Measurements from ENCODE around the gene RSRC1. TPM values are rescaled to one million over a fixed set of nuclear protein-coding genes. Genes with fewer than 3 reads are reported as not detected.
"Not testable (repeated sequence)": the region's sequence is repeated elsewhere in the genome, so short reads cannot be mapped to it uniquely, and the experiment has no call there.

Gene RSRC1
- polyA plus RNA-seq, 6 donors from 2014 or later, result 36.5 to 50.2 (median 42.7) TPM

DNA sequence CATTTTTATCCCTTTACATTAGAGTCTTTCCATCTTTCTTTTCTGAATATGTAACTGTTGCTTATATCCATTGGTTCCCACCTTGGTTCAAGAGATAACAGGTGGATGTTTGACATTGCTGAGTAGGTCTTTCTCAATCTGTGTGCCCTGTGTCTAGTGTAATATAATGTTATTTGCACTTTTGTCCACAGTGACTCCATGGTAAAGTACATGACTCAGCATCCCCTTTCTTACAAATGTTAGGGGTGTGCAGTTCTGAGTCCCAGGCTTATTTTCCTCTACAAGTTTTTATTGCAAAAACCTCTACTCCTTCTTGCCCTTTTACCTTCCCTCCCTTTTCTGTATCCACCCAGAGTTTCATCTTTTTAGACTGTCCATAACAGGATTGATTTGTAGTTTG, 116.5 kb downstream of the RSRC1 start:
- no peaks in the 10 kb centered on the region for H3K27me3 Mint-ChIP-seq
- no peak overlapping the region for H3K27ac Mint-ChIP-seq
- H3K4me1 Mint-ChIP-seq, result peaks cover 0 to 12% (median 4%) of the 10 kb centered on the region in 3 donors
- ATAC-seq (ENCODE audit: low read depth in 2 of 2) (no peak), DNase-seq (no peak)
- peaks cover 6 to 12% of the 10 kb centered on the region in 2 donors for H3K36me3 Mint-ChIP-seq
- peaks cover 0 to 3% (median 0%) of the 10 kb centered on the region in 7 donors for H3K9me3 Mint-ChIP-seq
- H3K4me3 Mint-ChIP-seq, result no peak overlapping the region

- DNase-seq; H3K4me1 Mint-ChIP-seq; H3K9me3 Mint-ChIP-seq; H3K27me3 Mint-ChIP-seq; H3K27ac Mint-ChIP-seq; ATAC-seq (ENCODE audit: low read depth in 2 of 2); H3K4me3 Mint-ChIP-seq: not testable (repeated sequence)
- H3K36me3 Mint-ChIP-seq, result peaks cover 0 to 21% of the 10 kb centered on the region in 2 donors
Observed at GRCh38 chr3:158228942-158229341, 119.1 kb downstream of the RSRC1 start.

- H3K36me3 Mint-ChIP-seq, result peaks cover 8 to 33% of the 10 kb centered on the region in 2 donors
- H3K27ac Mint-ChIP-seq, result no peak overlapping the region
- DNase-seq (no peak), ATAC-seq (ENCODE audit: low read depth in 2 of 2) (no peak)
- peaks cover 0 to 7% (median under 1%) of the 10 kb centered on the region in 7 donors for H3K9me3 Mint-ChIP-seq
- H3K4me1 Mint-ChIP-seq, result no peaks in the 10 kb centered on the region
- no peaks in the 10 kb centered on the region for H3K27me3 Mint-ChIP-seq
- no peak overlapping the region for H3K4me3 Mint-ChIP-seq
Observed at GRCh38 chr3:158233791-158234190, 123.9 kb downstream of the RSRC1 start.

DNA sequence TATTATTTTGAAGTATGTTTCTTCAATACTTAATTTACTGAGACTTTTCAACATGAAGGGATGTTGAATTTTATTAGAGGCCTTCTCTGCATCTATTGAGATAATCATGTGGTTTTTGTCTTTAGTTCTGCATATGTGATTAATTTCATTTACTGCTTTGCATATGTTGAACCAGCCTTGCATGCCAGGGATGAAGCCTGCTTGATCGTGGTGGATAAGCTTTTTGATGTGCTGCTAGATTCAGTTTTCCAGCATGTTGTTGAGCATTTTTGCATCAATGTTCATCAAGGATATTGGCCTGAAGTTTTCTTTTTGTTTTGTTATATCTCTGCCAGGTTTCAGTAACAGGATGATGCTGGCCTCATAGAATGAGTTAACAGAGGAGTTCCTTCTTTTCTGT, 134.4 kb downstream of the RSRC1 start:
- Mint-ChIP-seq H3K4me1 (peaks cover 14 to 30% (median 16%) of the 10 kb centered on the region in 3 donors), H3K4me3 (no peak overlapping the region), H3K36me3 (peaks cover 17 to 25% of the 10 kb centered on the region in 2 donors), H3K27ac (no peak overlapping the region), H3K9me3 (peaks cover 0 to 40% (median 22%) of the 10 kb centered on the region in 7 donors), H3K27me3 (no peaks in the 10 kb centered on the region)
- DNase-seq, result no peak
- ATAC-seq (ENCODE audit: low read depth in 2 of 2), result no peak

DNA sequence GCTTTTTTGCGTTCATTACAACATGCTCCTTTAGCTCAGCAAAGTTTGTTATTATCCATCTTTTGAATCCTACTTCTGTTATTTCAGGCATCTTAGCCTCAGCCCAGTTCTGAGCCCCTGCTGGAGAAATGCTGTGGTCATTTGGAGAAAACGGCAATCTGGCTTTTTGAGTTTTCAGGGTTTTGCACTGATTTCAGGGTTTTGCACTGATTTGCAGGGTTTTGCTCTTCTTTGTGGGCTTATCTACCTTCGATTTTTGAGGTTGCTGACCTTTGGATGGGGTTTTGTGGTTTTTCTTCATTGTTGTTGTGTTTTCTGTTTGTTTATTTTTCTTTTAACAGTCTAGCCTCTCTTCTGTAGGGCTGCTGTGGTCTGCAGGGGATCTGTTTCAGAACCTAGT, 137.4 kb downstream of the RSRC1 start:
- Mint-ChIP-seq H3K4me1 (peaks cover 14 to 38% (median 16%) of the 10 kb centered on the region in 3 donors), H3K27ac (no peak overlapping the region), H3K27me3 (no peaks in the 10 kb centered on the region), H3K4me3 (no peak overlapping the region), H3K36me3 (peaks cover 25 to 37% of the 10 kb centered on the region in 2 donors), H3K9me3 (peaks cover 3 to 45% (median 30%) of the 10 kb centered on the region in 7 donors)
- DNase-seq (no peak), ATAC-seq (ENCODE audit: low read depth in 2 of 2) (no peak)

- ATAC-seq (ENCODE audit: low read depth in 2 of 2) (no peak), DNase-seq (no peak)
- H3K36me3 Mint-ChIP-seq, result peaks cover 35 to 39% of the 10 kb centered on the region in 2 donors
- no peaks in the 10 kb centered on the region for H3K27me3 Mint-ChIP-seq
- peaks cover 14 to 38% (median 16%) of the 10 kb centered on the region in 3 donors for H3K4me1 Mint-ChIP-seq
- H3K4me3 Mint-ChIP-seq, result no peak overlapping the region
- H3K9me3 Mint-ChIP-seq, result peaks cover 3 to 45% (median 30%) of the 10 kb centered on the region in 7 donors
- peak overlapping the region in 2 of 6 donors; percentile 24 to 84 for H3K27ac Mint-ChIP-seq
Observed at GRCh38 chr3:158248261-158248660, 138.4 kb downstream of the RSRC1 start.

- H3K27me3 Mint-ChIP-seq, result no peaks in the 10 kb centered on the region
- ATAC-seq (ENCODE audit: low read depth in 2 of 2) (no peak), DNase-seq (no peak)
- H3K4me1 Mint-ChIP-seq, result peaks cover 14 to 38% (median 16%) of the 10 kb centered on the region in 3 donors
- H3K4me3 Mint-ChIP-seq, result peak overlapping the region in 1 of 8 donors; percentile 3
- H3K36me3 Mint-ChIP-seq, result peaks cover 37 to 39% of the 10 kb centered on the region in 2 donors
- peak overlapping the region in 2 of 6 donors; percentile 30 to 35 for H3K27ac Mint-ChIP-seq
- peaks cover 3 to 39% (median 31%) of the 10 kb centered on the region in 7 donors for H3K9me3 Mint-ChIP-seq
Observed at GRCh38 chr3:158249183-158249582, 139.3 kb downstream of the RSRC1 start.

DNA sequence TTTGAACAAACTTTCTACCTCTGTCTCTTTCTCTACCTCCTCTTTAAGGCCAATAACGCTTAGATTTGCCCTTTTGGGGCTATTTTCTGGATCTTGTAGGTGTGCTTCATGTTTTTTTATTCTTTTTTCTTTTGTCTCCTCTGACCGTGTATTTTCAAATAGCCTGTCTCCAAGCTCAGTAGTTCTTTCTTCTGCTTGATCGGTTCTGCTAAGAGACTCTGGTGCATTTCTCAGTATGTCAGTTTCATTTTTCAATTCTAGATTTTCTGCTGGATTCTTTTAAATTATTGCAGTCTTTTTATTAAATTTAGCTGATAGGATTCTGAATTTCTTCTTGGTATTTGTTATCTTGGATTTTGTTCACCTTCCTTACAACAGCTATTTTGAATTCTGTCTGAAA, 148.7 kb downstream of the RSRC1 start:
- no peak for DNase-seq
- Mint-ChIP-seq H3K36me3 (peaks cover 41 to 71% of the 10 kb centered on the region in 2 donors), H3K9me3 (peaks cover 23 to 53% (median 43%) of the 10 kb centered on the region in 7 donors), H3K27ac (peak overlapping the region in 1 of 6 donors; percentile 33), H3K4me3 (no peak overlapping the region), H3K4me1 (peaks cover 7 to 28% (median 21%) of the 10 kb centered on the region in 3 donors), H3K27me3 (no peaks in the 10 kb centered on the region)
- no peak for ATAC-seq (ENCODE audit: low read depth in 2 of 2)

DNA sequence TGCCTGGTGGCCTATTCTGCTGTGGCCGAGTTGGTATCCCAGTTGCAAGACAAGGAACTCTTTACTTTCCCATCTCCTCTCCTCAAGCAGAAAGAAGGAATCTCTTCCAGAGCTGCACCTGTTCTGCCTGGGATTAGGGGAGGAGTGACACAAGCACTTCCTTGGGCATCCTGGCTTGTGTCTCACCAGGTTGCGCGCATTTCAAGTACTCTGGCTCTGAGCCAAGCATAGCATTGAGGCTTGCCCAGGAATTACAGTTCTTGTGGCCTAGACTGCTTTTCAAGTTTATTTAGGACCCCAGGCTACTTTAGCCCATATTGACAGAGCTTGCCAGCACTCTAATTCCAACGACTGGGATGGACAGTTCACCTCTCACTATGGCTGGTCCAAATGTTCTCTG, 150.5 kb downstream of the RSRC1 start:
- no peak overlapping the region for H3K4me3 Mint-ChIP-seq
- no peak overlapping the region for H3K27ac Mint-ChIP-seq
- DNase-seq (no peak), ATAC-seq (ENCODE audit: low read depth in 2 of 2) (no peak)
- H3K36me3 Mint-ChIP-seq, result peaks cover 52 to 70% of the 10 kb centered on the region in 2 donors
- H3K4me1 Mint-ChIP-seq, result peaks cover 7 to 28% (median 25%) of the 10 kb centered on the region in 3 donors
- H3K9me3 Mint-ChIP-seq, result peaks cover 29 to 57% (median 44%) of the 10 kb centered on the region in 7 donors
- H3K27me3 Mint-ChIP-seq, result no peaks in the 10 kb centered on the region

- peaks cover 23 to 60% (median 38%) of the 10 kb centered on the region in 7 donors for H3K9me3 Mint-ChIP-seq
- no peak overlapping the region for H3K27ac Mint-ChIP-seq
- no peak overlapping the region for H3K4me3 Mint-ChIP-seq
- no peaks in the 10 kb centered on the region for H3K27me3 Mint-ChIP-seq
- DNase-seq (no peak), ATAC-seq (ENCODE audit: low read depth in 2 of 2) (no peak)
- H3K36me3 Mint-ChIP-seq, result peaks cover 48 to 61% of the 10 kb centered on the region in 2 donors
- H3K4me1 Mint-ChIP-seq, result peaks cover 4 to 28% (median 25%) of the 10 kb centered on the region in 3 donors
Observed at GRCh38 chr3:158261371-158261991, 151.6 kb downstream of the RSRC1 start.

DNA sequence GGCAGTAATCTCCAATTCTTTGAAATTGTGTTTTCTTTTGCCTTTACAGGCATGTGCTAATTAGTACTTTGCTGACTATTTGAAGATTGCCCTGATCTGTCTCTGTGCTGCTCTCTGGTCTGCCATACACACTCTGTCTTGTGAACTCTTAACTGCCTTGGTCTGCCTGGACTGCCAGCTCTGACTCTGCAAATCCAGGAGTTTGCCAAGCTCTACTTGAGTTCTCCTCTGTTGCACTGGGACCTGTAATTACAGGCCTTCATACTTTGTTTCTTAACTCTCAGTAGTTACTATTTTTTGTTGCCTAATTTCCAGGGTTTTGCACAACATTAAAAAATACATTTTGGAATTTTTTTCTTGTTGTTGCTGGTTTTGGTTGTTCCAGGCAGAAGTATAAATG, 155.0 kb downstream of the RSRC1 start:
- Mint-ChIP-seq H3K9me3 (peaks cover 13 to 49% (median 31%) of the 10 kb centered on the region in 7 donors), H3K36me3 (peaks cover 41 to 49% of the 10 kb centered on the region in 2 donors), H3K27ac (no peak overlapping the region), H3K4me3 (no peak overlapping the region), H3K27me3 (no peaks in the 10 kb centered on the region), H3K4me1 (peaks cover 2 to 19% (median 3%) of the 10 kb centered on the region in 3 donors)
- ATAC-seq (ENCODE audit: low read depth in 2 of 2) (no peak), DNase-seq (no peak)

GRCh38 chr3:158267015-158267414, 157.1 kb downstream of the RSRC1 start:
- Mint-ChIP-seq H3K27me3 (no peaks in the 10 kb centered on the region), H3K9me3 (peaks cover 11 to 46% (median 31%) of the 10 kb centered on the region in 7 donors), H3K27ac (no peak overlapping the region), H3K4me1 (peaks cover 0 to 4% (median 0%) of the 10 kb centered on the region in 3 donors), H3K36me3 (peaks cover 32 to 36% of the 10 kb centered on the region in 2 donors), H3K4me3 (no peak overlapping the region)
- no peak for ATAC-seq (ENCODE audit: low read depth in 2 of 2)
- no peak for DNase-seq

- H3K4me3 Mint-ChIP-seq, result no peak overlapping the region
- H3K4me1 Mint-ChIP-seq, result peaks cover 0 to under 1% (median 0%) of the 10 kb centered on the region in 3 donors
- no peaks in the 10 kb centered on the region for H3K27me3 Mint-ChIP-seq
- H3K9me3 Mint-ChIP-seq, result peaks cover 5 to 35% (median 25%) of the 10 kb centered on the region in 7 donors
- H3K27ac Mint-ChIP-seq, result no peak overlapping the region
- DNase-seq (no peak), ATAC-seq (ENCODE audit: low read depth in 2 of 2) (no peak)
- H3K36me3 Mint-ChIP-seq, result peaks cover 40 to 43% of the 10 kb centered on the region in 2 donors
Observed at GRCh38 chr3:158269942-158270341, 160.1 kb downstream of the RSRC1 start.

DNA sequence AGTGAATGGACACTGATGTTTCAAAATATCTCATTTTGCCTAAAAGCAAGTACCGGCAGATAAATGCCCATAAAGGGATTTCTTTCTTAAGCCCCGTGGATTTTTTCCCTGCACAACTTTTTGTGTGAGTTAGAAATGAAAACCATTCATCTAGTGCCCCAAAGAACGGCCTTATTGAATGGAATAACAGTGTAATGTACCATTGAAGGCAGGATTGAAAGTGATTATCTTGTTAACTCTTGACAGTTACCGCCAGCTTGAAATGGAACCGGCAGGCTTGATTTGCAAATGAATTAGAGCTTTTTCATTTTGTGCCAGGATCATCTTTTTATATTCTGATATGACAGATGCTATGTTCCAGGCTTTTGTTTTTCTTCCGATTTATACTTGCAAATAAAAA, 162.2 kb downstream of the RSRC1 start:
- ATAC-seq (ENCODE audit: low read depth in 2 of 2) (no peak), DNase-seq (no peak)
- H3K9me3 Mint-ChIP-seq, result peaks cover 4 to 16% (median 13%) of the 10 kb centered on the region in 7 donors
- H3K4me3 Mint-ChIP-seq, result no peak overlapping the region
- no peaks in the 10 kb centered on the region for H3K4me1 Mint-ChIP-seq
- no peaks in the 10 kb centered on the region for H3K27me3 Mint-ChIP-seq
- peaks cover 28 to 51% of the 10 kb centered on the region in 2 donors for H3K36me3 Mint-ChIP-seq
- H3K27ac Mint-ChIP-seq, result no peak overlapping the region

Measured in naive B cell (primary cell).